ENCODE measurements around the gene TRAPPC6A. TPM values are rescaled to one million over a fixed set of nuclear protein-coding genes. Genes with fewer than 3 reads are reported as not detected.

Gene TRAPPC6A
- total and polyA plus RNA-seq, 7 donors = 15.1 to 67.5 (median 36.4) TPM

GRCh38 chr19:45117167-45117594, 60.9 kb downstream of the TRAPPC6A start:
- WGBS, 2 donors = 30 to 39% methylated on average over 16 of the region's 16 CpGs
- H3K27ac ChIP-seq = no peak overlapping the region
- no peaks in the 10 kb centered on the region for H3K36me3 ChIP-seq
- H3K4me1 ChIP-seq = peaks cover 0 to 24% (median 14%) of the 10 kb centered on the region in 4 donors
- DNase-seq = no peak
- intact Hi-C loops (cut with DNase I) = no loop called here
- no peaks in the 10 kb centered on the region for H3K27me3 ChIP-seq
- no peaks in the 10 kb centered on the region for H3K9me3 ChIP-seq
- H3K4me3 ChIP-seq = no peak overlapping the region
- TF ChIP-seq CTCF (IDR thresholded peaks at IDR 0.05) (no peak), POLR2AphosphoS5 (IDR thresholded peaks at IDR 0.05) (no peak), EP300 (IDR thresholded peaks at IDR 0.05) (no peak)

GRCh38 chr19:45115809-45116615, 62.0 kb downstream of the TRAPPC6A start:
- WGBS, 2 donors = 86 to 94% methylated on average over 21 of the region's 21 CpGs
- Histone ChIP-seq H3K27me3 (no peaks in the 10 kb centered on the region), H3K4me1 (peaks cover 0 to 24% (median 14%) of the 10 kb centered on the region in 4 donors), H3K27ac (no peak overlapping the region), H3K9me3 (no peaks in the 10 kb centered on the region), H3K36me3 (no peaks in the 10 kb centered on the region), H3K4me3 (no peak overlapping the region)
- no peak for DNase-seq
- intact Hi-C loops (cut with DNase I) = no loop called here
- TF ChIP-seq CTCF (IDR thresholded peaks at IDR 0.05) = no peak
- no peak for TF ChIP-seq POLR2AphosphoS5 (IDR thresholded peaks at IDR 0.05)
- no peak for TF ChIP-seq POLR2A (IDR thresholded peaks at IDR 0.05)
- TF ChIP-seq EP300 (IDR thresholded peaks at IDR 0.05) = no peak

GRCh38 chr19:45114116-45114515, 63.9 kb downstream of the TRAPPC6A start:
- H3K4me3 ChIP-seq = no peak overlapping the region
- H3K27me3 ChIP-seq = no peaks in the 10 kb centered on the region
- TF ChIP-seq POLR2A (IDR thresholded peaks at IDR 0.05) (no peak), EP300 (IDR thresholded peaks at IDR 0.05) (no peak), CTCF (IDR thresholded peaks at IDR 0.05) (no peak), POLR2AphosphoS5 (IDR thresholded peaks at IDR 0.05) (no peak)
- H3K27ac ChIP-seq = no peak overlapping the region
- WGBS, 2 donors = 46 to 64% methylated on average over 4 of the region's 4 CpGs
- H3K9me3 ChIP-seq = no peaks in the 10 kb centered on the region
- H3K4me1 ChIP-seq = peaks cover 0 to 24% (median 14%) of the 10 kb centered on the region in 4 donors
- no peak for DNase-seq
- intact Hi-C loops (cut with DNase I) = no loop called here
- no peaks in the 10 kb centered on the region for H3K36me3 ChIP-seq

GRCh38 chr19:45113628-45114027, 64.4 kb downstream of the TRAPPC6A start:
- no peaks in the 10 kb centered on the region for H3K9me3 ChIP-seq
- no peak overlapping the region for H3K4me3 ChIP-seq
- intact Hi-C loops (cut with DNase I) = no loop called here
- H3K36me3 ChIP-seq = no peaks in the 10 kb centered on the region
- no peaks in the 10 kb centered on the region for H3K27me3 ChIP-seq
- WGBS, 2 donors = 20 to 58% methylated on average over 9 of the region's 9 CpGs
- peaks cover 0 to 24% (median 14%) of the 10 kb centered on the region in 4 donors for H3K4me1 ChIP-seq
- no peak for TF ChIP-seq EP300 (IDR thresholded peaks at IDR 0.05)
- no peak for TF ChIP-seq POLR2A (IDR thresholded peaks at IDR 0.05)
- no peak for TF ChIP-seq POLR2AphosphoS5 (IDR thresholded peaks at IDR 0.05)
- TF ChIP-seq CTCF (IDR thresholded peaks at IDR 0.05) = no peak
- no peak overlapping the region for H3K27ac ChIP-seq
- DNase-seq = no peak

Other genes with a start within 250 kb of the TRAPPC6A start
- gene APOC4, start 236.0 kb downstream of the TRAPPC6A start, total RNA-seq = not detected
- not detected for gene APOC4, start 236.0 kb downstream of the TRAPPC6A start, polyA plus RNA-seq
- gene APOC2, start 232.2 kb downstream of the TRAPPC6A start, total RNA-seq = not detected
- 10 to 100 TPM in 1 of 3 donors, 1 to 10 TPM in 2; 3.0 to 10.6 (median 3.3) TPM for gene APOC2, start 232.2 kb downstream of the TRAPPC6A start, polyA plus RNA-seq
- gene CLPTM1, start 222.9 kb downstream of the TRAPPC6A start, total RNA-seq = 10 to 100 TPM; 31.6 to 51.5 (median 45.1) TPM
- 10 to 100 TPM; 22.2 to 94.0 (median 27.0) TPM for gene CLPTM1, start 222.9 kb downstream of the TRAPPC6A start, polyA plus RNA-seq
- 10 to 100 TPM in 1 of 4 donors, 1 to 10 TPM in 3; 3.2 to 16.7 (median 4.1) TPM for gene RELB, start 176.8 kb downstream of the TRAPPC6A start, total RNA-seq
- 10 to 100 TPM; 21.0 to 50.2 (median 30.0) TPM for gene RELB, start 176.8 kb downstream of the TRAPPC6A start, polyA plus RNA-seq
- gene CLASRP, start 139.2 kb downstream of the TRAPPC6A start, total RNA-seq = 100 to 1,000 TPM in 1 of 4 donors, 10 to 100 TPM in 3; 61.9 to 157 (median 73.7) TPM
- gene CLASRP, start 139.2 kb downstream of the TRAPPC6A start, polyA plus RNA-seq = 10 to 100 TPM; 19.0 to 70.8 (median 19.2) TPM
- gene ZNF296, start 101.8 kb downstream of the TRAPPC6A start, total RNA-seq = 1 to 10 TPM in 1 of 4 donors, under 1 TPM in 1, not detected in 2; 0.41 to 1.2 TPM
- 1 to 10 TPM; 2.8 to 5.4 (median 3.0) TPM for gene ZNF296, start 101.8 kb downstream of the TRAPPC6A start, polyA plus RNA-seq
- gene GEMIN7, start 99.0 kb downstream of the TRAPPC6A start, total RNA-seq = 10 to 100 TPM; 10.3 to 18.2 (median 16.2) TPM
- 10 to 100 TPM; 27.0 to 31.2 (median 30.6) TPM for gene GEMIN7, start 99.0 kb downstream of the TRAPPC6A start, polyA plus RNA-seq
- 10 to 100 TPM; 17.8 to 23.2 (median 19.9) TPM for gene PPP1R37, start 85.1 kb downstream of the TRAPPC6A start, total RNA-seq
- 10 to 100 TPM; 21.6 to 32.5 (median 22.4) TPM for gene PPP1R37, start 85.1 kb downstream of the TRAPPC6A start, polyA plus RNA-seq
- under 1 TPM in 1 of 4 donors, not detected in 3; 0.83 TPM for gene NKPD1, start 17.3 kb downstream of the TRAPPC6A start, total RNA-seq
- under 1 TPM in 1 of 3 donors, not detected in 2; 0.12 TPM for gene NKPD1, start 17.3 kb downstream of the TRAPPC6A start, polyA plus RNA-seq
- 10 to 100 TPM in 1 of 4 donors, 1 to 10 TPM in 3; 6.1 to 10.9 (median 7.8) TPM for gene BLOC1S3, start 547 bp upstream of the TRAPPC6A start, total RNA-seq
- 1 to 10 TPM; 2.8 to 7.0 (median 3.0) TPM for gene BLOC1S3, start 547 bp upstream of the TRAPPC6A start, polyA plus RNA-seq
- under 1 TPM in 2 of 4 donors, not detected in 2; 0.14 to 0.33 TPM for gene EXOC3L2, start 67.2 kb upstream of the TRAPPC6A start, total RNA-seq
- gene EXOC3L2, start 67.2 kb upstream of the TRAPPC6A start, polyA plus RNA-seq = 1 to 10 TPM in 1 of 3 donors, under 1 TPM in 1, not detected in 1; 0.69 to 1.7 TPM
- 10 to 100 TPM; 12.7 to 39.9 (median 15.2) TPM for gene MARK4, start 73.0 kb upstream of the TRAPPC6A start, total RNA-seq
- 10 to 100 TPM in 1 of 3 donors, 1 to 10 TPM in 2; 6.2 to 12.3 (median 7.2) TPM for gene MARK4, start 73.0 kb upstream of the TRAPPC6A start, polyA plus RNA-seq
- gene CKM, start 144.6 kb upstream of the TRAPPC6A start, total RNA-seq = 1 to 10 TPM in 1 of 4 donors, under 1 TPM in 3; 0.66 to 1.1 (median 0.77) TPM
- gene CKM, start 144.6 kb upstream of the TRAPPC6A start, polyA plus RNA-seq = 10 to 100 TPM in 1 of 3 donors, 1 to 10 TPM in 1, under 1 TPM in 1; 0.48 to 14.4 (median 5.8) TPM
- not detected for gene KLC3, start 162.5 kb upstream of the TRAPPC6A start, total RNA-seq
- under 1 TPM in 1 of 3 donors, not detected in 2; 0.09 TPM for gene KLC3, start 162.5 kb upstream of the TRAPPC6A start, polyA plus RNA-seq
- gene ERCC2, start 192.3 kb upstream of the TRAPPC6A start, total RNA-seq = 10 to 100 TPM in 1 of 4 donors, 1 to 10 TPM in 3; 4.6 to 12.8 (median 9.8) TPM
- gene ERCC2, start 192.3 kb upstream of the TRAPPC6A start, polyA plus RNA-seq = 10 to 100 TPM in 1 of 3 donors, 1 to 10 TPM in 2; 4.2 to 12.9 (median 9.0) TPM
- gene PPP1R13L, start 226.8 kb upstream of the TRAPPC6A start, total RNA-seq = 1 to 10 TPM; 5.8 to 9.4 (median 7.7) TPM
- 10 to 100 TPM; 15.6 to 34.0 (median 18.0) TPM for gene PPP1R13L, start 226.8 kb upstream of the TRAPPC6A start, polyA plus RNA-seq
- gene POLR1G, start 228.4 kb upstream of the TRAPPC6A start, total RNA-seq = 1 to 10 TPM; 1.6 to 4.2 (median 3.8) TPM
- 1 to 10 TPM; 1.2 to 5.6 (median 2.3) TPM for gene POLR1G, start 228.4 kb upstream of the TRAPPC6A start, polyA plus RNA-seq
- gene ERCC1, start 245.7 kb upstream of the TRAPPC6A start, total RNA-seq = 10 to 100 TPM; 41.8 to 67.0 (median 64.4) TPM
- gene ERCC1, start 245.7 kb upstream of the TRAPPC6A start, polyA plus RNA-seq = 10 to 100 TPM; 27.3 to 31.8 (median 30.1) TPM

Data from sigmoid colon (tissue), 7 donors.